ENCODE measurements around the gene PGAM5.
"Not testable (repeated sequence)": the region's sequence is repeated elsewhere in the genome, so short reads cannot be mapped to it uniquely, and the experiment has no call there.

The PGAM5 gene

DNA sequence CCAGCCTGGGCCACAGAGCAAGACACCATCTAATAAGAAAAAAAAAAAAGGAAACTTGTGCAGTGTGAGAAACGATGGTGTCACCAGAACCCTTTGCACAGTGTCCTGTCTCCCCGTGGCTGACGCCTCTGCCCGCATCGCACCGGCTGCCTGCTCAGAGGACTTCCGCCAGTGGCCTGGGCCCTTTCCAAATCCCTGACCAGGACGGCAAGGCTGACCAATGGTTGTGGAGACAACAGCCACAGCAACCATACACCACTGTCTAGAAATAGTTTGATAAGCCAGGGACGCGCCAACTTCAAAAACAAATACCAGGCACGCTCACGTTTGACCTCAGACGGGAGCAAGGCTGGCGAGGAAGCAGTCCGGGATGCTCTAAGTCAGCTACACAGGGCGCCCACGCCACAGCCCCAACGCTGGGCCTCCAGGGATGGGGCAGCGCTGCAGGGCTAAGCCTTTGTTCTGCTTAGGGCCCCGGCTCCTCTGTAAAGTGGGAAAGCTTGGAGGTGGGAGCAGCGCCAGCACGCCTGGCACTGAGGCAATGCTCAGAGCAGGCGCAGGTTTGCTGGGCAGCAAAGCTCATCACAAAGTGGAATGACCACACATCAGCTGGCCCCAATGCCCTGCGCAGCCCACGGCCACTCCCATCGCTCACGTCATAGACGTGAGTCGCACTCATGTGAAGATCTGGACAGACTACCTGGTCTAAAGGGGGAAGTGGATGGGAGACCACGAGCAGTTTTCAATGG is 12.5 kb downstream of the PGAM5 start:
- no peak for DNase-seq

DNA sequence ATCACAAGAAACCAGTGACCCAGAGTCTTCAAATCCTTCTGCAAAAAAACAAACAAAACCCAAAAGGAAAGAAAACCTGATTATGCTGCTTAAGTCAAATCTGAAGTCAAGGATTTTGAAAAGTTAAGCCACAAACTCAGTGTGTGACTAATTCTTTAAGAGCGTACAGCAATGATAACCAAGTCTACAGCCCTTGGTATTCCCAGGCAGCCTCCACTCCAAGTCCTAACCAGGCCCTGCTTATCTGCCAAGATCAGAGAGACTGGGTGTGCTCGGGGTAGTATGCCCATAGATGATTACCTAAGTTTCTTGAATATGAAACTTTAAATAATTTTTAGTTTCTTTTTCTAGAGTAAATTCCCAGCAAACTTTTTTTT is 13.1 kb downstream of the PGAM5 start:
- DNase-seq = no peak

DNA sequence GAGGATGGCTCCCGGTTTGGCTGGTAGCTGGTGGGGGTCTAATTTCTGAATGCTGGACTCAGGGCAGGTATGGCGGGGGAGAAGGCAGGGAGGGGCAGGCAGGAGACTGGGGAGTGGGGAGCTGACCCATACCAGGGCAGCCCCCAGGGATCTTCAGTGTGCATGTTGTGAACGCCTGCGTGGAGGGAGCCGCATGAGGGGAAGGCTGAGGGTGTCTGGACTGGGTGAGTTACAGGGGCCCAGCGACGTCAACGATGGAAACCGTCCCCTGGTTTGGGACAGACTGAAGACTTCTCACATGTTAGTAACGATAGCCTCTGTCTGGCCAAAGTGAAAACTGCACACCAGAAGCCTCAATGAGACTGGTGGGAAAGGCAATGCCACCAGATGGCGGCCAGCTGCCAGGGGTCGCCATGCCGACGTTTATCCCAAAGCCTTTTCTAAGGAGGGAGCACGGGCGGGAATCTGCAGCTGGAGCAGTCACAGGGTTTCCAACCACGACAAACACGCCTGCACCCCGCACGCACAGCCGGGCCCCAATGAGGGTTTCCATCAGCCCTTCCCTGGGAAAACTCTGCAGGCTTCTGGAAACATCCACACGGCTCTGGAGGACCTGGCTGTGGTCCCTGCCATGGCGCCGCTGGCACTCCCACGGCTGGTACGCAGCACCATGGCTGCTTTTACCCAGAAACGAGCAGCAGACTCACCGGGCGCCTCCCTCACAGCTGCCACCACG is 14.0 kb downstream of the PGAM5 start:
- no peak for DNase-seq

DNA sequence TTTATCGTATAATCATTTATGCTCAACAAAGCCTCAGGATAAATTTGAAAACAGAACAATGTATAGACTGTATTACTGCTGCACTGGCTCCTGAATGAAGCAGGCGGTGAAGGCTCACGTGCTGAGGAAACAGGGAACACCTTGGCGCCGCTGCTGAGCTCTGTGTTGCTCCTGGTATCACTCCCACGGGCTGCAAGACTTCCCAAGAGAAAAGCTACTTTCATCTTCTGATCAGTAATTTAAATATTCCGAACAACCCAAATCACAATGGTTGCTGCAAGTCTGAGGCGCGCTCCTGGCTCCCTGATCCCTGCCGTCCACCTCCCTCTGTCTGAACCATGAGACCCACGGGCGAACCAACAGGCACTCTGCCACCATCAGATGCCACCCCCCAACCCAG is 15.7 kb downstream of the PGAM5 start:
- DNase-seq = no peak

DNA sequence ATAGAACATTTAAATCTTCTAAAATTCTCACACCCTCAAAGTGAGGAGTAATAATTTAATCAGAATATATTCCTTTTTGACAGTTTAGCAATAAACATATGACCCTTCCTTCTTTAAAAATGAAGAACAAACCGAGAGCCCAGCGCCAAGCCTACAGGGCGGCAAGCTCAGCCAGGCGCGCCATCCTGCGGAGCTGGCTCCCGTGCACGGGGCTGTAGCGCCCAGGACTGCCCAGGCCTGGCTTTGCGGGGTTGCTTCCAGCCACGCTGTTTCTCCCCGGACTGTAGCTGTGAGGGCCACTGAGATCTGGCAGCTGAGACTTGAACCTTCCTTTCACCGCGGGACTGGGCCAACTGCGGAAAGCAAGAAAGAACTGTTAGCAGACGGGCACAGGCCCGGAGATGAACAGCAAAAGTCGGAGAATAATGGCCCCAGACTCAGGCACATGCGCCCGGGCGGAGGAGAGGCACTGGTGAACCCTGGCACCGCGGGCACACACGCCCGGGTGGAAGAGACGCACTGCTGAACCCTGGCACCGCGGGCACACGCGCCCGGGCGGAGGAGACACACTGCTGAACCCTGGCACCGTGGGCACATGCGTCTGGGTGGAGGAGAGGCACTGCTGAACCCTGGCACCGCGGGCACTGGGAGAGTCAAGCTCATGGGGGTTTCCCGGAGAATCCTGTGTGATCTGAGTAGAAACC is 16.6 kb downstream of the PGAM5 start:
- DNase-seq = no peak

DNA sequence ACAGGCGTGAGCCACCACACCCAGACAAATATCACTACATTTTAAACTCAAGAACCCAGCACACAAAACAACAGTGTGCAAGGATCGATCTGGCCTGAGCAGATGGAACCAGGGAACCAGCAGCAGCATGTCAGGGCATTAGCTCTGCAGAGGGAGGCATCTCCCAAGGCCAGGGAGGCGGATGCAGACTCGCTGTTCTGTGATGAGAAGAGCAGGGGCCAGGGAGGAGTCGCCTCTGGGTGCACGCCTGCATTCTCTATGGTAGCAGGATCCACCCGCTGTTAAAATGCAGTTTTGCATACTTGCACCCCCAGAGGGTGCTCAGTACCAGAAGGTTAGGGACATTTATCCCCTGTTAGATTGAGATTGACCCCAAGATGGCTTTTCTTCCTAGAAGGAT is 17.9 kb downstream of the PGAM5 start:
- no peak for DNase-seq

DNA sequence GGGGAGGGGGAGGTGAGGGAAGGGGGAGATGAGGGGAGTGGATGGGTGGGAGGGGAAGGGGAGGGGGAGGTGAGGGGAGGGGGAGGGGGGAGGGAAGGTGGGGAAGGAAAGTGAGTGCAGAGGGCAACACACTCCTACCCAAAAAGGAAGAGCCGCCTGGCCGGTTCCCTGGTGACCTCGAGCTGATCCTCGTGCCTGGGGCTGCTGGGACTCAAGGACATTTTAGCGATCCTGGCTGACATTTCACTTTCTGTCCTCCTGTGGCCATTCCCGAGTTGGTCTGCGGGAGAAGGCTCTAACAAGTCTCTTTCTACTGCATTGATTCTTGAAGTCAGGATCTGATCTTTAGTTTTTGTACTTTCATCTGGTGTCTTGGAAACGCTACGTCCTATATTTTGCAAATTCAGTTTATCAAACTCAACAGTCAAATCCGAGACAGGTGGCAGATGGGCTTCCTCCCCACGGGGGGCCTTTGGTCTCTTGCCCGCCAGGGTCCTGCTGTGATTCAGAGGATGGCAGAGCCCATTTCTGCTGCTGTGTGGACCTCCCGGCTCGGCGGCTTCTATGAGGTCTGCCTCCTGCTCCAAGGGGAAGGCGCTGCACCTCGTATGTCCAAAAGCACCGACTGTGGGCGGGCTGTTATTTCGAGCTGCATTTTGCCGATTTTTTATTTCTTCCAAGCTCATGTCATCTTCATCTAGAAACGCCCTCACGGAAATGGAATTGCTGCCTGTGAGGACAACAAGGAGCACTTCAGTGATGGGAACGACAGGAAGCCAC is 19.1 kb downstream of the PGAM5 start:
- no peak for DNase-seq

DNA sequence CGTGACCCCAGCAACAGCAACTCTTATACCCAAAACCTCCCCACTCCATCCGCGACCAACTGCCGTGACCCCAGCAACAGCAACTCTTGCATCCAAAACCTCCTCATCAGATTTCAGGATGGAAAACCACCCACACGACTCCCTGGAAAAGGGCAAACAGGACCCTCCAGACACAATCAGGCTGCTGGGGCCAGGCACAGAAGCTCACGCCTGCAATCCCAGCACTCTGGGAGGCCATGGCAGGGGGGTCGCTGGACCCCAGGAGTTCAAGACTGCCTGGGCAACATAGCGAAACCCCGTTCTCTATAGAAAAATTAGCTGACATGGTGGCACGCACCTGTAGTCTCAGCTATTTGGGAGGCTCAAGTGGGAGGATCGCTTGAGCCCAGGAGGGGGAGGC is 19.7 kb downstream of the PGAM5 start:
- no peak for DNase-seq

DNA sequence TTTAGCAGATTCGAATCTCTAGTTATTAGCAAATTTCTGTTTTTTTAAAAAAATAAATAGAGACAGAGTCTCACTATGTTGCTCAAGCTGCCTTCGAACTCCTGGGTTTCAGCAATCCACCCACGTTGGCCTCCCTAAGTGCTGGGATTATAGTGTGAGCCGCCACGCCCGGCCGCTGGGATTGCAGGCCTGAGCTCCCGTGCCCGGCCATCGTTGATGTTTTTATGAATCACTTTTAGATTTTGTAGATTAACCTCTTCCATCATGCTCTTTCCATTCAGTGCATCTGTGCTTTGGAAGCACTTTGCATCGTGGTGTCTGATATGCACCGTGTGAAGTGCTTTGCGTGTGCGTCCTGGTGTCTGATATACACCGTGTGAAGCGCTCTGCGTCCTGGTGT is 20.9 kb downstream of the PGAM5 start:
- no peak for DNase-seq

DNA sequence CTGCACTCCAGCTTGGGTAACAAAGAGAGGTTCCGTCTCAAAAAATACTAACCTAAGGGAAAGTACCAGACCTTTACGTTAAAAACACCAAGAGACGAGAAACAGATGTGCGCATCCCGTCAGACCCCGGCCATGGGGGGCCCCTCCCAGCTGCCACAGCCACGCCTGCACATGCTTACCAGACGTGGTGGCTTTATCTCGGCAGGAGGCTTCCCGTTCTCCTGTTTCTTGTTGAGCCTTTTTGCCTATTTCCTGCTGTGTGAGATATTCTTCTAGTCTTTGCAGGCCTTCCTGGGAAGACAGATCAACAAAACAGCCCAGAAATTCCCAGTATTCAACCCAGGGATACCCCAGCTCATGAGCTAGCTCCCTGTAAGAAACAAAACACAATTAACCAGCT is 23.6 kb downstream of the PGAM5 start:
- DNase-seq = no peak

DNA sequence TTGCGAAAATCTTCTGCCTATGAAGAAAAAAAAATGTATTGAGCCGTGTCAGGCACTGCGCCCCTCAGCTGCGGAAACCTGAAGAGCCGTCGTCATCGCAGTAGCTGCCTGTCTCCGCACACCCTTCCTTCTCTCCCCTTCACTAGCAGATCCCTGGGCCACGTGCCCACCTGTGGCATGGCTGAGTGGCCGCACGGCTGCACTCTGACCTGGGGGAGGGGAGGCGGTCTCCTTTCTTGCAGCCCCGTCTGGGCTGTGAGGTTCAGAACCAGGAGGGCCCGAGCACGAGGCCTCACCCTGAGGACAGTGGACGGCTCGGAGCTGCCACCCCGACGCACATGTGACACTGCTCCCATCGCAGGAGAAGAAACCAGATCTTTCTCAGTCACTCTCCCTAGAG is 24.9 kb downstream of the PGAM5 start:
- no peak for DNase-seq

DNA sequence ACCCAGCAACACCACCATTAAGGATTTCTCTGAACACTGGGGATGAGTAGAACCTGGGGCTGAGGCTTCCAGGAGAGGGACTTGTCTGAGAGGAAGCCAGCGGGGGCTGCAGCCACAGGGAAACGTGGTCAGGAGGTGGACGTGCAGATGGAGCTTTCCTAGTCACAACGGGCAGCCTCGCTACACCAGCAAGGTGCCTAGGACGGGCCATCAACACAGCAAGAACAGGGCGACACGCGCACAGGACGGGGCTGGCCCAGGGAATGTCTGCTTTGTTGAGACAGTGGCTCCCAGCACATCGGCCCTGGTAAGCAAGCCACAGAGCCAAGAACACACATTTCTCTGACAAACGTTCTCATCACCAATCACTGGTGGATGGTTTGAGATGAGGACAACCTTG is 25.7 kb downstream of the PGAM5 start:
- DNase-seq = no peak

DNA sequence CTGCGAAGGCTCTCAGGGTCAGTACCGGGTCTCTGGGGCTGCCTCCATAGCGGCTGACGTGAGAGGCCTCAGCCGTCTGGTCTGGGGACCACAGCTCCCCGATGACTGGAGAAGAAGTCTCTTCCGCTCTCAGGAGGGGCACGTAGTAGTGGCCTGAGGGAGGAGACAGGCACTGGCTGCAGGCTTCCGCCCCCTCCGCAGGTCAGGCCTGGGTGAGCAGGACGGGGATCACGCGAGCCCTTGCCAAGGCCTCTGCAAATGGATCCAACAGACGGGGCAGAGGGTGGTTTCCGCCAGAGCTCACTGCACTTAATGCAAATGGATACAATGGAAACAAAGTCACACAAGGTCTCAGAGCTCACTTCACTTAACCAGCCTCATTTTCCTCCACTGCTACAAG is 26.3 kb downstream of the PGAM5 start:
- no peak for DNase-seq

DNA sequence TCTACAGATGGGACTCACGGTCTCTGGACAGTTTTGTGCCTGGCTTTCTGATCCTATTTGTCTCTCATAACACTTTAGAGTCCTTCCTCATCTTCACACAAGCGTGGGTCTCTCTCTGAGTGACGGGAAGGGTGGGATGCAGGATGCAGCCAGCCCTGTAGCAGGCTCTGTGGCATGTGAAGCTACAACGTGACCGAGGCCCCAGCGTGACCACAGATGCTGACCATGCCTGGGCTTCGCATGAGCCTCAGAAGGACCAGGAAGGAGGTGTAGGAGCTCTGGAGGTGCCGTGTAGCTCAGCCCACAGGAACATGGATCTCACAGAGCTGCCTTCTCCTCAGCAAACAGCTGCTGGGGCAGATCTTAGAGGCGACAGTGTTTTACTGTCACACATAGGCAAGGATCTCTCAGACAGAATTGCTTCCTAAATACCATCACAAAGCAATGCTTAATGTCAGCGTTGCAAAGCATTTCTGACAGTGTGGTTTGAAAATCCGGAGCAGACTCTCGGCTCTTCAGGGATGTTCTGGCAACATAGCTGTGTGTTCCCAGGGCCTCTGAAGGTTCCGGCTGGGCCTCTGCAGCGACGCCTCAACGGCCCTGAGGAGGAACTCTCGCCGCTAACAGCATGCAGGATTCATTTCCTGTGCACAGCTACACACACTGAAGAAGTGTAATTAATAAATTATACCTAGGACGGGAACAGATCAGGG is 29.1 kb downstream of the PGAM5 start:
- DNase-seq = no peak

DNA sequence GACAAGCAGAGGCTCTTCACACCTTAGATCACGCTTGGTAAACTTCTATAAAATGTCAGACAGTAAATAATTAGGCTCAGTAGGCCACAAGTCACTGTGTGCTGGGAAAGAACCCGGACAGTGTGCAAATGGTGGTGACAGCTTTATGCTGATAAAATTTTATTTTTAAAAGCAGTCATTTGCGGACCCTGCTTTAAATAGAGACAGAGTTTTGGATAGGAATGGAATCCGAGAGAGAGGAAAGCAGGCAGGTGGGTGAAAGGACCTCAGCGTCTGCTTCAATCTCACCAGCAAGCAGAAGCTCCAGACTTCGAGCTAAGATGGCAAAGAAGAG is 29.6 kb downstream of the PGAM5 start:
- no peak for DNase-seq

DNA sequence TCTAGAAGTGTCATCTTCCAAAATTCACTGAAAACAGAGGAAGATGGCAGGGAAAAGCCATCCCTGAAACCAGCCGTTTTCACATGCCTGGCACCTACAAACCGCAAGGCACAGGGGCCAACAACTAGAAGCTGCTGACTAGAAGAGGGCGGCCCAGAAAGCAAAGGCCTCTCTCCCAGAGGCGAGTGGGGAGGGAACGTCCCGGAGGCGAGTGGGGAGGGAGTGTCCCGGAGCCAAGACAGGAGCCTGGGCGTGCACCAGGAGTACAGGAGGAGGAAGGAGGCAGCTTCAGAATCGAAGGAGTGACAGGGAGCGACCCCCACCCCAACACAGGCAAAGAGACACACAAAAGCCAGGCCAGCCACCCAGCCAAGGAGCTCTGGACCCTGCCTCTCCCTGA is 30.0 kb downstream of the PGAM5 start:
- DNase-seq = no peak

DNA sequence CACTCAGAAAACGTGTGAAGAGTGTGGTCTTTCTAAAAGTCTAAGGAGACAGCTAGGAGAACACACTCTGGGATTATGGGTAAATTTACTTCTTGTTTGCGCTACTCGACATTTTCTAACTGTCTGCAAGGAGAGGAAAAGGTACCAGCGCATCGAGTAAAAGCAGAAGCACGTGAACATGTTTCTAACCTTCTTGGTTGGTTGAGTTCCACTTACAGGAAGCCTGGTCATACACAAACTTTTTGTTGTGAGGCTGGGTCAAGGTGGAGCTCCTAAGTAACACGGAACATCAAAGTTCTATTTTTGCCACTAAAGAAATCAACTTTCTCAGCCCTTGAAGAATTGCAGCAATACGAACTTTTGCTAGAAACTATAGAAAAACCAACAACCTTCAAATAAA is 31.0 kb downstream of the PGAM5 start:
- no peak for DNase-seq

DNA sequence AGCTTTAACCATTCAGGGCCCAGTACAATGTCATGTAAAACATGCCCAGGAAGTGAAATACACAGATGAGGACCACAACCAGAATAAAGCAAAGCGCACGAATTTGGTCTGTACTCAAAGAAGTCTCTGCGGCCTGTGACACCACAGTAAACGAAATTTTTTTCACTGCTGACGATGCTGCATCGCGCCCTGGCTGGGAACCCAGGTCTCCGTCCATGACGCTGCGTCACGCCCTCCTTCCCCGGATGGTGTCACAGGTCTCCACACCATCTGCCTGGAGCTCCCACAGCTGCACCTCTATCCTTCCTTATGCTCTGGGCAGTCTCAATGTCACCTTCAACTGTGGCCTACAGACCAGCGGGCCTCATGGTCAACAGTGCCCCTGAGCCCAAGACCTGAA is 33.2 kb downstream of the PGAM5 start:
- DNase-seq = no peak

DNA sequence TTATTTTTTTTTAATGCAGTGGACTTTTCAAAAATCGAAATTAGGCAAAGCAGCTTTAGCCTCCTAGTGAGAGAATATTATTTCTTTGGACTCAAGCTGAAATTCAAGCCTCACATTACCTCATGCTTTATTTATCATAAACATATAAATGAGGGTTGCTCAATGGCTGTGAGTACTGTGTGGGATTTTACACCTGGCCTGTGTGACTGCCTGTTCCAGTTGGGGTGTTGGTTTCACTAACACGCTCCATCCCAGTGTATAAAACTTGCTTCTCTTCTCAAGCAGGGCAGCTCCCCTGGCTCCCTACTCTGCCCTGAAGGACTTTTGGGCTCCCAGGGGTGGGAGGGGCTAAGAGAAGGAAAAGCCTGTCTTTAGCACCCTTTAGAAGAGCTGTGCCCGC is 36.0 kb downstream of the PGAM5 start:
- DNase-seq = no peak

DNA sequence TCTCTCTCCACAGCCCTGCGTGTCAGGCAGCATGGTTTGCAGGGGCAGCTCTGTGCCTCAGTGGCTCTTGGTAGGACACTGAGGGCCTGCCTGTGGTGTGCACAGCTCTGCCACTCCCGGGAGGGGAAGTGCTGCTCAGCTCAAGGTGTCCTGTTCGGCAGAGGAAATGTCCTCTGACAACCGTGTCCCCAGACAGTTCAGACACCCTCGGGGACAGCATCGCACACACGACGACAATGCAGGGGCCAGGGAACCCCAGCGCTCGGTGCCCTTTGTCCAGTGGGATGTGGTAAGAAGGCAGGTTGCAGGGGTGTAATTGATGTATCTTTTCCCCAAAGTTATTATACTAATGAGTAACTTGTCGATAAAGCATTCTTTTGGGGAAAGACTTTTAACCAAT is 36.8 kb downstream of the PGAM5 start:
- no peak for DNase-seq

DNA sequence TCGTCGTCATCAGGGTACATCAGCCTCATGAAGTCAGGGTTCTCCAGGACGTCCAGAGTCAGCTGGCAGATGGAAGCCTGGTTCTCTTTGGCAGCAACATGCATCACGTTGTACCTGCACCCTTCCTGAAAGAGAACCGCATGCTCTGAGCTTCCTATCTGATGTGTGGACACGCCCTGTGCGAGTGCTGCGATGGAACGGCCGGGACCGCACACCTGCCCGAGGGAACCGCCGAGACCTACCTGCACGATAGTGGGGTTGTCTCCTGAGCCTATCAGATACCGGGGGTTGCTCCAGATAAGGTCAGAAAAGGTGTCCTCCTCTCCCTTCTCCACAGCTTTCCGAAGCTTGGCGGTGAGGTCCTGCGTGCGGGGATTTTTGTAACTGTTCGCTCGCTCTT is 37.3 kb downstream of the PGAM5 start:
- no peak for DNase-seq

DNA sequence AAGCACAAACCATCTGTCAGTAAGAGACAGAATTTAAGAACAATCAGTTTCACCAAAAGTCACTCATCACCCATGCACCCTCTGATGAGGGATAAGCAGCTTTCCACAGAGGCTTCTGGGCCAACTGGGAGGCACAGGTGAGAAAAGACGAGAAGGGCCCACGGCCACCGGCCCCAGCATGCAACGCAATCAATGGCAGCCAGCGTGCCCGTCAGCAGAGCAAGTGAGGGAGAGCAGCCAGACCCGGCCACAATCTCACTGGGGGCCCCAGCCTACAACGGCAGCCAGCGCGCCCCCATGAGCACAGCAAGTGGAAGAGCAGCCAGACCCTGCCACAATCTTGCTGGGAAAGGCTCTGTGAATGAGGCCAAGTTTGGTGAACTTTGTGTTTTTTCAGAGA is 37.7 kb downstream of the PGAM5 start:
- DNase-seq = no peak

DNA sequence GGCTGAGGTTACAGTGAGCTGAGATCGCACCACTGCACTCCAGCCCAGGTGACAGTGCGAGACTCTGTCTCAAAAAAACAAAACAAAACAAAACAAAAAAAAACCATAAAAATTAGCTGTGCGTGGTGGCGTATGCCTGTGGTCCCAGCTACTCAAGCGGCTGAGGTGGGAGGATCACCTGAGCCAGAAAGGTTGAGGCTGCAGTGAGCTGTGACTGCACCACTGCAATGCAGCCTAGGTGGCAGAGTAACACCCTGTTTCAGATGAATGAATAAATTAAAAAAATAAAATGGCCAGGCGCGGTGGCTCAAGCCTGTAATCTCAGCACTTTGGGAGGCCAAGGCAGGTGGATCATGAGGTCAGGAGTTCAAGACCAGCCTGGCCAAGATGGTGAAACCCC is 43.0 kb downstream of the PGAM5 start:
- DNase-seq = not testable (repeated sequence)
